Inferior parietal cortex (tissue), 1 donor: ENCODE data around the gene ABTB1.
A peak's percentile ranks its signal among the peaks of the same experiment; 100 is the strongest.
"Not testable (repeated sequence)": the region's sequence is repeated elsewhere in the genome, so short reads cannot be mapped to it uniquely, and the experiment has no call there.

Experiments used
- DNase-seq: peaks from one replicate; pipeline ENCODE4 v3.0.0-alpha.2; 2016; ENCODE audit errors: extremely low spot score

ABTB1 gene

GRCh38 chr3:127702151-127702578 lies 29.4 kb downstream of the ABTB1 start:
- no peak for DNase-seq

GRCh38 chr3:127704840-127705239 lies 32.1 kb downstream of the ABTB1 start:
- not testable (repeated sequence) for DNase-seq

DNA sequence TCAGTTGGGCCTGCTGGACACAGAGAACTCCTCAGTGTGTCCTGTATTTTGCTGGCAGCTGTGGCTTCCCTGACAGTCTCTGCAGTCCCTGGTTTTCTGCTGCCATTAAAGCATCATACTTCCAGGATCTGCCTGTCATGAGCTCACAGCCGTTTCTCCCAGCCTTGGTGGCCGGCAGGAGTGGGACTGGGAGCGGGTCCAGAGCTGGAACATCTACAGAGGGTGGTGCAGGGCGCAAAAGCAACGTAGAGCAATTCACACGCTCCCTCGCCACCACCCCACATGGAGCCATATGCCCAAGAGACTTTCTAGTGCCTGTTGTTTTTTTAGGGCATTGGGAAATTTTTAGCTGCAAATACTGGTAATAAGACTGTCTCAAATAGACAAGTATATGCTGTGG lies 33.6 kb downstream of the ABTB1 start:
- DNase-seq = no peak

DNA sequence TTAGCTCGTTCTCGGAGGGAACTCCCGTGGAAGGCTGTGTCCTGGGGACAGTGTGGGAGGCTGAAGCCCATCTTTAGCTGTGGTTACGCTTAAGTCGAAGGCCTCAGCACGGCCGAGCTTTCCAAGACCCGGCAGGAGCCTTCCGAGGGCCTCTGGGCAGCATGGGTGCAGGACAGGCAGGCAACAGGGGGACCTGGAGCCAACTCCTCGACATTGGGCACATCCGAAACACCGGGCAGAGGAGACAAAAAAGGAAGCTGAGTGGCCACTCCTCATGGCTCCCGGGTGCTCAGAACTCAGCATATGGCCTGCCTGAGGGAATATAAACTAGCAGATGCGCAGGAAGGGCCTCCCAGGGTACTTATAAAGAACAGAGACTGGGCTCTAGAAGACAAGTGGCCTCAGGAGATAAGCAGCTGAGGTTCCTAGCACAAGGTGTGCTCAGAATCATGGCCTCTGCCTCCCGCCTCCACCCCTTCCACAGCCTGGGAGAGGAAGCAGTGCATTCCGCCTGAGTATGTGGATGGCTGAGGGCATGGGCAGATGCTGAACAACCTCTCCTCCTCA lies 34.1 kb downstream of the ABTB1 start:
- DNase-seq = no peak

DNA sequence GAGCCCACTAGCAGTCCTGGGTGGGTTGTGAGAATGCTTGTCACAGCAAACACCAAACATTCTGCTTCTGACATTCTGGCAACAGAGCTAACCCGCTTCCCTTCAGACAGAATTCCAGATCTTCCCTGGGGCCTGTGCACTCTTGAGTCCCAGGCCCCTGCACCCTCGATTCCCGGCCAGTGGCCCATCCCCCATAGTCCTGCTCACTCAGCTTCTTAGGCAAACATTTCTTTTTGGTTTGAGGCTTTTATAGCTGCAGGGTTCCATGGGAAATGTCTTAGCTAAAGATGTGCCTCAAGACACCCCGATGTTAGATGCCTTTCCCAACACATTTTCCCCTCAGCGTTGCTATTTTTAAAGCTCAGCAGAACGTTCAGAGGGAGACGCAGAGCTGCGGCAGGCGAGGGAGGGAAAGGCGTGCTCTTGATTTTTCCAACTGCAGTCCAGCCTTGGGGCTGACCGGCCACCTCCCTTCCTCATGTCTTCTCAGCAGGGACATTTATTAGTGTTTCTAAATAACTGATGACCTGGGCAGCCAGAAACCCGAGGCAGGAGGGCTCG lies 35.2 kb downstream of the ABTB1 start:
- DNase-seq = peak; percentile 49

GRCh38 chr3:127708837-127709236 lies 36.1 kb downstream of the ABTB1 start:
- no peak for DNase-seq

DNA sequence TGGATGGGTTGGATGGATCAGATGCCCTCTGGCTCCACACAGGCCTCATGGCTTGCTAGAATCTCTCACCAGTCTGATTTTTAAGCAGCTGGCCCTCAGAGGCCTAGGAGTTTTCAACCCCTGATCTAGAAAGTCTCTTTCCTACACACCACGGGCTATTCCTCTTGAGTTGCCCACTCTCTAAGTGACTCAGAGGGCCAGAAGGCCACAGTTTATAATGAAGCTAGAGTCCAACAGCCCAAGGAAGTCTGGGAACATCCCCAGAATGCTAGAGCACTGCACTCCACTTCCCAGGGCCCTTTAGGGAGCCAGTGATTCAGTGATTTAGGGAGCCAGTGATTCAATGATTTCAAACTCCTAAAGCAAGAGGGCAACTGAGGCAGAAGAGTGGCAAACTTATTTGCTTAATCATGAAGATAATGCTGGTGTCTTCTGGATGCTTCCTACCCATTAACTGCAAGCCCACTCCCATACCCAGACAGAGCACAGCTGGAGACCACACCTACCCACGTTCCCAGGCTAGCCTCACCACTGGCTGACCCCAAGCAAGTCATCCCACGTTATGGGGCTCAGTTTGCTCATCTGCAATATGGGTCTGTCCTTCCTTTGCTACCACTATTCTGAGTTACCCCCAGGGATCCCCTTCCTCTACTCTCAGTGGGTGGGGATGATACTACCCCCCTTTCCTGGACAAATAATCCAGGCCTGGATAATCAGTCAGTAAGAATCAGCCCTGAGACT lies 36.7 kb downstream of the ABTB1 start:
- DNase-seq = no peak

- DNase-seq = no peak
Observed at GRCh38 chr3:127710155-127710941, 37.6 kb downstream of the ABTB1 start.

DNA sequence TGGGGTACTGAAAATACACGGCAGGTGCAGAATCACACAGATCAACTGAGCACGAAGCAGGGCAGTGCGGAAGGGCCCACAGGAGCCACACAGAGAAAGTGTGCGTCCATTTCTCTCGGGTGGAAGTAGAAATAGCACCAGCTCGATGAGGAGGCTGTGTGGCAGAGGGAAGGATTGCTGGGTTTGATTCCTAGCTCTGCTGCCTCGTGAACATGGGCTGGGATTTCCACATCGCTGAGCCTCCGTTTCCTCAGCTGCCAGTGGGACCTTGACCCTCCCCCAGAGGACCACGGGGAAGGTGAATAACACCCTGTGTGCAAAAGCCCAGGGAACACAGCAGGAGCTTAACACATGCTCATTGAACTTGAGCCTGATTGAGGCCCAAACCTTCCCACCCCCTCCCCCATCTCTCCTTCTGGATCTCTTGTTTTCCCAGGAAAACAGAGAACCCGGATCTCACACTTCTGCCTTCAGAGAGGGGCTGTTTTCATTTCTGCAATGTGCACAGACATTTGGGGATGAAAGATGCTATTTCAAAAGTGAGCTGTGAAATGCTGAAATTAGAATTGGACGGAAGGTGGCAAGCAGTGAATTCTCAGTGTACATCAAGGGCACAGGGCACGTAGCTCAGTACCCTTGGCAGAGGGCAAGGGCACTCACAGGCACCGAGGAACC lies 38.4 kb downstream of the ABTB1 start:
- DNase-seq = no peak

- no peak for DNase-seq
Observed at GRCh38 chr3:127711896-127712295, 39.1 kb downstream of the ABTB1 start.

GRCh38 chr3:127712461-127712860 lies 39.7 kb downstream of the ABTB1 start:
- no peak for DNase-seq

GRCh38 chr3:127712881-127713771 lies 40.4 kb downstream of the ABTB1 start:
- DNase-seq = no peak

GRCh38 chr3:127714125-127714571 lies 41.4 kb downstream of the ABTB1 start:
- no peak for DNase-seq

- DNase-seq = no peak
Observed at GRCh38 chr3:127714866-127715265, 42.1 kb downstream of the ABTB1 start.

DNA sequence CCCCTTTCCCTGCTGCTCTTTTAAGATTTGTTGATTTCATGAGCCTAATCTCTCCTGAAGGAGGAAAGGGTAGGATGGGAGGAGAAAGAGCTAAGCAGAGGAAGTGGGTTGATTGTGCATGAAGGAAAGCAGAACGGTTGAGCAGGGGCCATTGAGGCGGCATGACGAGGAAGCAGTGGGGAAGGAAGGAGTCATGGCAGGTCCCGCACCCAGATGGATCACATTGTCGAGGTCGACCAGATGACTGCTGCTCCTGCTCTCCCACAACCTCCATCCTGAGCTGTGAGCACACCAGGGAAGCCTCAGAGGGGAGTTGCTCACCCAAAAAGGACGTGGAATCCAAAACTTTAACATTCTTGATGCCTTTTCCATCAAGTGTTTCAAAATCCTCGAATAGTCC lies 42.8 kb downstream of the ABTB1 start:
- DNase-seq = no peak

- no peak for DNase-seq
Observed at GRCh38 chr3:127716384-127716783, 43.6 kb downstream of the ABTB1 start.

DNA sequence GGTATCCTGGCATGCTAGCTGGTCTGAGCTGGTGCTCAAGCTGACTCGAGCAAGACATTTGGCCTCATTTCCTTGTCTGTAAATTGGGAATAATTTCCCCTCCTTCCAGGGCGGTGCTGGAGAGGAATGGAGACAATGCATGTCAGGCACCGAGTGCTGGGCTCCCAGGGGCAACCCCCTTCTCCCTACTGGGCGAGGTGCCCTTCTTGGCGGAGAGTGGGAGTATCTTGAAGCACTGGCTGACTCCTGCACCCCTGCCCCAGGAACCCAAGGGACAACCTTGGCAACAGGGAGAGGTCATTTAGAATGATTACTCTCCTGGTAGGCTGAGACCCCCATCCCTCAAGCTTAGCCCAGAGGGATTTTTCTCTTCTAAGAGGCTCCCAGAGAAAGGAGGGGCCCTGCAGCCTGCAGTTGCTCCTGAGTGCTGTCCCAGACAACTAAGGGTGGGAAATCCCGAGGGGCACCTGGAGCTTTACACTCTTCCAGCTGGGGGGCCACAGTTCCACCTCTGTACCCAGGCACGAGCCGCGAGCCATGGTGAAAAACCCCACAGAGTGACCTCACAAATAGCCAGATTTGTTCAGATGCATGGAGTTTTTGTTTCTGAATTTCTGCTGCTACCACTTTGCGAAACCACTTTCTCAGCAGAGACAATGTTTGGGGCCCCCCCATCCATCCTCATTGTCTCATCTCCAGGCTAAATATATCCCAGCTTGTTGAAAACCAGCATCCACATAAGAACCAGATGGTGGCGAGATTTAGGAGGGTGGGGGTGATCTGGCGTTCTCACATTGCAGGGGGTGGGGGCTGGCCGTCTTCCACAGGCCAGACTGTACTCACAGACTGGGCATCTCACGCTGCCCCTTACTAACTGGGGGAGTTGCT lies 44.8 kb downstream of the ABTB1 start:
- no peak for DNase-seq

- DNase-seq = no peak
Observed at GRCh38 chr3:127718245-127718915, 45.6 kb downstream of the ABTB1 start.

DNA sequence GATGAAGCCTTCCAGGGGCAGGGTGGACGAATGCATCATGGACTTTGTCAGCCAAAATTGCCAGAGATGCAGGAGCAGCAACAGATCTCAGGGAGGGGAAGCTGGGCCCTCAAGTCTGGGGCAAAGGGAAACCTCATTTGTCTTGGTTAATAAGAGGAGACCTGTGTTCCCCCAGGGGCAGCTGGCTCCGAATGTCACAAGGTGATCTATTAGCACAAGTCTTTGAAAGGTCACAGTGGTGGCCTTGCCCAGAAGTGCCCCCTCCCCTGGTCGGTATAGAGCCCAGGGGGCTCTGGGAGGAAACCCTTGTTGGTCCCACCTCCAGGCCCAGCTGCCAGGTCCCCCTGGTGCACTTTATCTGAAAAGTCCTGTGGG lies 46.2 kb downstream of the ABTB1 start:
- DNase-seq = no peak
